Measurements from ENCODE around the gene NME7. TPM values are rescaled to one million over a fixed set of nuclear protein-coding genes. Genes with fewer than 3 reads are reported as not detected.
"Not testable (repeated sequence)": the region's sequence is repeated elsewhere in the genome, so short reads cannot be mapped to it uniquely, and the experiment has no call there.

The NME7 gene
- total RNA-seq, 2 experiments from 2014 or later: 21.8 to 29.1 TPM

DNA sequence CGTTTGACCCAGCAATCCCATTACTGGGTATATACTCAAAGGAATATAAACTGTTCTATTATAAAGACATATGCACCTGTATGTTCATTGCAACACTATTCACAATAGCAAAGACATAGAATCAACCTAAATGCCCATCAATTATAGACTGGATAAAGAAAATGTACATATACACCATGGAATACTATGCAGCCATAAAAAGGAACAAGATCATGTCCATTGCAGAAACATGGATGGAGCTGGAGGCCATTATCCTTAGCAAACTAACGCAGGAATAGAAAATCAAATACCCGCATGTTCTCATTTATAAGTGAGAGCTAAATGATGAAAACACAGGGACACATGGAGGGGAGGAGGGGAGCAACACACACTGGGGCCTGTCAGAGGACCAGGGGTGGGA, 188.2 kb downstream of the NME7 start:
- H3K9me3 Mint-ChIP-seq (ENCODE audit: low read depth); CTCF ChIA-PET; DNase-seq; H3K4me3 Mint-ChIP-seq; ATAC-seq; H3K36me3 Mint-ChIP-seq; H3K4me1 Mint-ChIP-seq; H3K27ac Mint-ChIP-seq; H3K27me3 Mint-ChIP-seq: not testable (repeated sequence)

DNA sequence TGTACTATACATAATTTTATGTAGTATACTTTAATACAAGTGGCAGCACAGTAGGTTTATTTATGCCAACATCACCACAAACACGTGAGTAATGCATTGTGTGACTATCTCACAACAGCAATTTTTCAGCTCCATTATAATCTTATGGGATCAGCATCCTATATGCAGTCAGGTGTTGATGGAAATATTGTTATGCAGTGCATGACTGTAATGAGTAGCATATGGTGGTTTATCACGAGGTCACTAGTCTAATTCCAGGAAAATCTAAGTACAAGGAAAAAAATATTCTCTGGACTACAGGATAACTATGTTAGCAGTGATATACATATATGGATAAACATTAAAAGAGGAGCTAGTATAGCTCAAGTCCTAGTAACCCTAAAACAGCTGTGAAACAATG, 192.1 kb downstream of the NME7 start:
- Mint-ChIP-seq H3K4me3 (no peak overlapping the region), H3K9me3 (ENCODE audit: low read depth) (no peaks in the 10 kb centered on the region), H3K36me3 (peaks cover 4% of the 10 kb centered on the region), H3K27me3 (no peaks in the 10 kb centered on the region), H3K27ac (no peak overlapping the region), H3K4me1 (no peaks in the 10 kb centered on the region)
- ATAC-seq (no peak), DNase-seq (no peak)
- CTCF ChIA-PET: no interaction called here

DNA sequence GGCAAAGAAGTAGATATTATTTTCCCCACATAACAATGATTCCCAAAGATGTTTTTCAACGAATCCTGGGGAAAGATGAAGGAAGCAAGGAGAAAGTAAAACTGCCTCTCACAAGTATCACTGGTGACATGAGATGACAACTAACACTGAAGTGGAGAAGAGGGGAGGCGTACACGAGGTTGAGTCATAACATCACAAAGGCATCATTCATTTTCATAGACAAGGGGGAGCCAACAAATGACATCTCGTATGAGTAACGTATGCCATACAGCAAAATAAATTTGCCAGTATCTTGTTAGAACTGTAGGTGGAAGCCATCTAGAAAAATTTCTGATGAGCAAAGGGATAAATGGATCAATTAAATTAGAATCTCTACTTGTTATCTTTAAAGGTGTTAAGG, 204.5 kb downstream of the NME7 start:
- no peak overlapping the region for H3K4me3 Mint-ChIP-seq

DNA sequence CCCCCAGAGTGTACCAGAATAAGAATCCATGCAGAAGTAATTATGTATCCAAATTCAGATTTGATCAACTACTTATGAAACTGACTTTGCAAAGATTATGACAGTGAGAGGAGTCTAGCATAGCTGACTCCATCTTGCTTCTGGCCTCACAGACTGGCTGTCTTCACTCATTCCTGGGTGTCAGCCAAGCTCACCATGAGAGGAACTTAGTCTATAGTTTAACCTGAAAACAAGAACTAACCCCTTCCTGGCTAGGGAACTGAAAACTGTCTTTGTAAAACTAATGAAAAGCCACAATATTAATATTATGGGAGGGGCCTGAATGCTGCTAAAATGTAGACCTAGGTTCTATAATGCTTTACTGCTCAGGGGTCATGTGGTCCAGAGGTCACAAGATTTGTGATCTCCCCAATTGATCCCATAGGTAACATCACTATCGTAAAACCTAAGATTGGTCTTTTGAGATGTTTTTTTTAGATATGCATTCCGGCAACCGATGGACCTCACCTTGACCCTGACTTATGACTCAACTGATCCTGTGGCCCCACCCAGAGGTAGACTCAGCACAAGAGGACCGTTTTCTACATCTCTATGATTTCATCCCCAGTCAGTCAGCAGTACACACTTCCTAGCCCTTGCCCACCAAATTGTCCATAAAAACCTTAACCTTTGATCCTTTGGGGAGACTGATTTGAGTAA, 206.0 kb downstream of the NME7 start:
- Mint-ChIP-seq H3K27me3 (no peaks in the 10 kb centered on the region), H3K4me3 (no peak overlapping the region), H3K27ac (no peak overlapping the region), H3K36me3 (no peaks in the 10 kb centered on the region), H3K4me1 (peaks cover 8% of the 10 kb centered on the region), H3K9me3 (ENCODE audit: low read depth) (no peaks in the 10 kb centered on the region)
- CTCF ChIA-PET: no interaction called here
- ATAC-seq: no peak
- DNase-seq: no peak

More for the DNA sequence above, 204.5 kb downstream of the NME7 start:
- H3K27me3 Mint-ChIP-seq: no peaks in the 10 kb centered on the region
- peaks cover 8% of the 10 kb centered on the region for H3K4me1 Mint-ChIP-seq
- H3K36me3 Mint-ChIP-seq: no peaks in the 10 kb centered on the region
- DNase-seq (peak; percentile 47), ATAC-seq (peak; percentile 89)
- CTCF ChIA-PET: no interaction called here
- H3K27ac Mint-ChIP-seq: no peak overlapping the region
- no peaks in the 10 kb centered on the region for H3K9me3 Mint-ChIP-seq (ENCODE audit: low read depth)

DNA sequence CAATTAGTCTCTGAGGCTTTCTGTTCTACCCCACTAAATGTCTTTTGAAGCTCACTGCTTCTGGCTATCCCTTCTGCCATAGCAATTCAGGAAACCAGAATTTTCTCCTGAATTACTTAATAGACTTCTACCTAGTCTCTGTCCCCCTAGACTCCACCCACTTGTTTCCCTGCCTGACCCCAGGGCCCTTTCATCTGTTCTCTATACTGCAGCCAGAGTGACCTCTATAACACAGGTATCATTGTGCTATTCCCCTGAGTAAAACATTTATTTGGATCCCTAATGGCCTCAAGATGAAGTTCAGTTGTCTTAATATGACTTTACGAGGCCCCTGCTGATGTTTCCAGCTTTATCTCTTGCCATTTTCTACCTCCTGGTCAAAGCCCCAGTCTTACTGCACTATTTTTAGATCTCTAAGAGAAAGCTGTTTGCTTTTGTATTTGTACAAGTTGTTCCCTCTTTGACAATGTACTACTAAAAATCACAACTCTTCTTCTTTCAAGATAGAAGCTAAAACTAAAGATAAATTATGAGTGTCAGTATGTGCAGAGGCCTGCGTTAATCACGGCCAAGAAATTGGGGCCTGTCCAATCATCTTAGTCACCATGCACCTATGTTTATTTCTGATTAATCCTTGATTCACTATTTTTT, 206.6 kb downstream of the NME7 start:
- ATAC-seq (no peak), DNase-seq (no peak)
- H3K9me3 Mint-ChIP-seq (ENCODE audit: low read depth): no peaks in the 10 kb centered on the region
- CTCF ChIA-PET: interaction anchor here (1.6 kb wide), 1 partner anchor 9 kb away, joined by 3 read pairs; no protein-coding TSS in a partner anchor
- H3K27me3 Mint-ChIP-seq: no peaks in the 10 kb centered on the region
- H3K27ac Mint-ChIP-seq: no peak overlapping the region
- no peaks in the 10 kb centered on the region for H3K36me3 Mint-ChIP-seq
- H3K4me1 Mint-ChIP-seq: peaks cover 8% of the 10 kb centered on the region
- no peak overlapping the region for H3K4me3 Mint-ChIP-seq

DNA sequence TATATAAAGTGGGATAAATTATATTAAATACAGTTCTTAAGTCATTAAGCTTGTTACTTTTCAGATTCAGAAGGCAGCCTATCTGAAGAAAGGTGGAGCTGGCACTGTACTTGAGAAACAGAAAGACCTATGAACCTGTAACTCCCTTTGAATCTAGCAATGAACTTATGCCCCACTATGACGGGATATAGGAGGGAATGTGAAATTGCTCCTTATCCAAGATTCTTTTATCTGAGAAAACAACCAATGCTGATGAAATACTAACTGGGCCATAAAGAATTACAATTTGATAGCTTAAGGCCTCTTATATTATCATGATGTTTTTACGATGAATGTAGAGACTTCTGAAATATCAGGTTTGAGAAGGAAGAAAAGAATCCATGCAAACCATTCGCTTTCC, 211.0 kb downstream of the NME7 start:
- no peaks in the 10 kb centered on the region for H3K9me3 Mint-ChIP-seq (ENCODE audit: low read depth)
- DNase-seq (no peak), ATAC-seq (no peak)
- no peak overlapping the region for H3K27ac Mint-ChIP-seq
- H3K4me3 Mint-ChIP-seq: no peak overlapping the region
- CTCF ChIA-PET: no interaction called here
- H3K36me3 Mint-ChIP-seq: peaks cover 2% of the 10 kb centered on the region
- H3K4me1 Mint-ChIP-seq: no peaks in the 10 kb centered on the region
- H3K27me3 Mint-ChIP-seq: no peaks in the 10 kb centered on the region

DNA sequence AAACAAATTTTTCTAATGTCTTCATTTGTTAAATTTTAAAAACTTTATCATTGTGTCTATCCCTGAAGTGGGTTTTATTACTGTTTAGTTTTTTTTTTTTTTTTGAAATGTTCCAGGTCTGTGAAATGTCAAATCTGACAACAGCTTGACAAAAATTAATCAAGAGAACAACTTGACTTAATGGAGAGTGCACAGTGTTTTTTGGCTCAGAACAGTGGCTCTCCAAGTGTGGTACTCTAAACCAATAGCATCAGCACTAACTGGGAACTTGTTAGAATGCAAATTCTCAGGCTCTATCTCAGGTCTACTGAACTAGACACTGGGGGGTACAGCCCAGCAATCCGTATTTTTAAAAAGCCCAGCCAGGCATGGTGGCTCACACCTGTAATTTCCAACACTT, 211.9 kb downstream of the NME7 start:
- no peaks in the 10 kb centered on the region for H3K4me1 Mint-ChIP-seq
- DNase-seq (no peak), ATAC-seq (no peak)
- peaks cover 2% of the 10 kb centered on the region for H3K36me3 Mint-ChIP-seq
- H3K9me3 Mint-ChIP-seq (ENCODE audit: low read depth): no peaks in the 10 kb centered on the region
- CTCF ChIA-PET: no interaction called here
- no peaks in the 10 kb centered on the region for H3K27me3 Mint-ChIP-seq
- H3K4me3 Mint-ChIP-seq: no peak overlapping the region
- no peak overlapping the region for H3K27ac Mint-ChIP-seq

DNA sequence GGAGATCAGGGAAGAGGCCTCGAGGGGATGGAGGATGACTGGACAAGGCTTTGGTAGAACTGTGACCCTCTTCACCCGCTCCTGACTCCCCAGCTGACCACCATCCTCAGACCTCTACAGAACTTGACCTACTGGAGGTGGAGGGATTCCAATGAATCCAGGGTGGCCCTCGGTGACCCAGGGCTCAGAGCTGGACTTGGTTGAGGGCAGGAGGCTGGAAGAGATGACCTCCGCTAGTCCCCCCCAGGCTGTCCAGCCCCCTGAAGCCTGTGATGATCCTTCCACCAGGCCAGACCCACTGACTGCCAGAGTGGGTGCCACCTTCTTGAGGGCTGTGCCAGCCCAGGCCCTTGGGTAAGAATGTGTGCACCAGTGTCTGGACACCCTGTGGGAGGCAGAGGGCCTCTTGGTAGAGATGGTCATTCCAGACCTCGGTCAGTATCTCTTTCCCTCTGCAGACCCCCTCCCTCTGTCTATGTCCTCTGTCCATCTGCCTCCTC, 216.2 kb downstream of the NME7 start:
- H3K9me3 Mint-ChIP-seq (ENCODE audit: low read depth): no peaks in the 10 kb centered on the region
- CTCF ChIA-PET: interaction anchor here (1.2 to 1.5 kb wide), 2 partner anchors 9 to 17 kb away, joined by 3 to 4 read pairs; no protein-coding TSS in a partner anchor
- no peak overlapping the region for H3K4me3 Mint-ChIP-seq
- H3K36me3 Mint-ChIP-seq: peaks cover 5% of the 10 kb centered on the region
- no peak overlapping the region for H3K27ac Mint-ChIP-seq
- ATAC-seq (no peak), DNase-seq (no peak)
- H3K27me3 Mint-ChIP-seq: no peaks in the 10 kb centered on the region
- H3K4me1 Mint-ChIP-seq: no peaks in the 10 kb centered on the region

DNA sequence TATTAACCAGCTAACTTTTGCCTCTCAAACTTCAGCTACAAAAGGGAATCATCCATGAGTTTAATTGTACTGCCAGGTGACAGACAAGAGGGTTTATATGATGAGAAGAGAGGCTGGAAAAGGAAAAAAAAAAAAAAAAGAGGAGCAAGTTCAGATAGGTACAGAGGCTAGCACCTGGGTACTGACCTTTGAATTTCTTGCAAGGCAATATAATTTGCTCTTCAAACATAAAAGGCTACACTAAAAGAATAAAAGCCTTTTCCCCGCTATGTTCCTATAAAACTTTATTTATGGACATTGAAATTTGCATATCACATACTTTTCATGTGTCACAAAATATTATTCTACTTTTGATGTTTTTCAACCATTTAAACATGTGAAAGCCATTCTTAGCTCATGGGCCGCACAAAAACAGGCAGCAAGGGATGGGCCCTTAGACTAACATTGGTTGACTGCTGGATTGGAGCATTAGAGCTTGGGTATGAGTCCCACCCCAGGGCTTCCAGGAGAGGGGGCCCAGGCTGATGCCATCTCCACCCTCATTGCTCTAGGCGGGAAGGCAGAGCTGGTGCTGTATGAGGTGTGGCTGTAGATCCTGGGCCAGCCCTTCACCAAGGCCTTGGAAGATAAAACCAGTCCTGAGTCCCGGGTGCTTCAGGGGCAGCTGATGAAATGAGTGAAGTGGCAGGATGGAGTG, 216.8 kb downstream of the NME7 start:
- peaks cover 5% of the 10 kb centered on the region for H3K36me3 Mint-ChIP-seq
- CTCF ChIA-PET: interaction anchor here (1.2 to 1.5 kb wide), 2 partner anchors 9 to 17 kb away, joined by 3 to 4 read pairs; no protein-coding TSS in a partner anchor
- H3K27ac Mint-ChIP-seq: no peak overlapping the region
- H3K4me3 Mint-ChIP-seq: no peak overlapping the region
- no peaks in the 10 kb centered on the region for H3K4me1 Mint-ChIP-seq
- no peaks in the 10 kb centered on the region for H3K9me3 Mint-ChIP-seq (ENCODE audit: low read depth)
- ATAC-seq: no peak
- H3K27me3 Mint-ChIP-seq: no peaks in the 10 kb centered on the region
- no peak for DNase-seq

DNA sequence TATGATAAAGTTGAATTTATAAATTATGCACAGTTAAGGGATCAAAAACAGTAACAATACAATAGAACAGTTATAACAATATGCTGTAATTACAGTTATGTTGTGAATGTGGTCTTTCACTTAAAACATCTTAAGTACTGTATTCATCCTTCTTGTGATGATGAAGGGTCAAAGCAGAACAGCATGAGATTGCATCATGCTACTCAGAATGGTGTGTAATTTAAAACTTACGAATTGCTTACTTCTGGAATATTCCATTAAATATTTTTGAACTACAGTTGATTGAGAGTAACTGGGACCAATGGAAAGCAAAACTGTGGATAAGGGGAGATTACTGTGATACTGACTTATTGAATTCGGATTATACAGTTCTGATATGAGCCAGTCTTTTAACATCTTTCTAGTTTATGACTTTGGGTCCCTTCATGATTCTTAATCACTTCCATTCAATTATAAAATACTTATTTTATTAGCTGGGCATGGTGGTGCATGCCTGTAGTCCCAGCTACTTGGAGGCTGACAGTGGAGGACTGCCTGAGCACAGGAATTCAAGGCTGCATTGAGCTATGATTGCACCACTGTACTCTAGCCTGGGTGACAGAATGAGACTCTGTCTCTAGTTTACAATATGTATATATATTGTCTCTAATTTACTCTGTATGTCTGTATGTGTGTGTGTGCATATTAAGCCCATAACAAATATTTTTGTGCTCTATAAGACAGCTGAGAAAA, 217.9 kb downstream of the NME7 start:
- peaks cover 5% of the 10 kb centered on the region for H3K36me3 Mint-ChIP-seq
- no peak for DNase-seq
- H3K4me3 Mint-ChIP-seq: no peak overlapping the region
- H3K9me3 Mint-ChIP-seq (ENCODE audit: low read depth): no peaks in the 10 kb centered on the region
- no peaks in the 10 kb centered on the region for H3K4me1 Mint-ChIP-seq
- ATAC-seq: no peak
- H3K27me3 Mint-ChIP-seq: no peaks in the 10 kb centered on the region
- CTCF ChIA-PET: interaction anchor here (1.2 kb wide), 1 partner anchor 19 kb away, joined by 4 read pairs; no protein-coding TSS in a partner anchor
- no peak overlapping the region for H3K27ac Mint-ChIP-seq

DNA sequence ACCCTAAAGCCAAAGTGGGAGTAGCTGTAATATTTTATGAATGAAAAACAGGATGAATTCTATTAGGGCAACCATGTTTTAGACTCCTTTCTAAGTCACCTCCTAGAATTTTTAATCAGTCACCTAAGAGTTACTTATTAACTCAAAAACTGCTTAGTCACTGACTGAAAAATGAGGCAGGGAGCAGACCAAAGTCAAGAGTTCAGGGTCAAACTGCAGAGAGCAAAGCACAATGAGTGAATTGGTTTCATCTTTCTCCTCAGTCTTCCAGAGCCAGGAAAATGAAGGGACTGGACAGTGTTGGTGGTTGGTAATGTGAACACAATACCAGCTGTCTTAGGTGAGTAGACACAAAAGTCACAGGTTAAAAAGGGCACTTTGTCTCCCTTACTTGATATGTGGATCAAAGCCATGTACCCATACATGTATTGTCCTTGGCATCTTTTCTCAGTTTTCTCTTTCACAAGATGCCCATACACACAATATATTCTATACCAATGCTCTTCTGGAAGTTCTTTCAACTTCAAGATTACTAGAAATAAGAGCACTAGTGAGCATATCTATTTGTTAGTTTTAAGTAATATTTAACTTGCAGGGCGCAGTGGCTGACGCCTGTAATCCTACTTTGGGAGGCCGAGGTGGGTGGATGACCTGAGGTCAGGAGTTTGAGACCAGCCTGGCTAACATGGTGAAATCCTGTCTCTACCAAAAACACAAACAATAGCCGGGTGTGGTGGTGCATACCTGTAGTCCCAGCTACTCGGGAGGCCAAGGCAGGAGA, 218.9 kb downstream of the NME7 start:
- ATAC-seq (no peak), DNase-seq (no peak)
- H3K36me3 Mint-ChIP-seq: peaks cover 5% of the 10 kb centered on the region
- no peaks in the 10 kb centered on the region for H3K9me3 Mint-ChIP-seq (ENCODE audit: low read depth)
- H3K4me3 Mint-ChIP-seq: no peak overlapping the region
- H3K27me3 Mint-ChIP-seq: no peaks in the 10 kb centered on the region
- CTCF ChIA-PET: no interaction called here
- no peaks in the 10 kb centered on the region for H3K4me1 Mint-ChIP-seq
- no peak overlapping the region for H3K27ac Mint-ChIP-seq

DNA sequence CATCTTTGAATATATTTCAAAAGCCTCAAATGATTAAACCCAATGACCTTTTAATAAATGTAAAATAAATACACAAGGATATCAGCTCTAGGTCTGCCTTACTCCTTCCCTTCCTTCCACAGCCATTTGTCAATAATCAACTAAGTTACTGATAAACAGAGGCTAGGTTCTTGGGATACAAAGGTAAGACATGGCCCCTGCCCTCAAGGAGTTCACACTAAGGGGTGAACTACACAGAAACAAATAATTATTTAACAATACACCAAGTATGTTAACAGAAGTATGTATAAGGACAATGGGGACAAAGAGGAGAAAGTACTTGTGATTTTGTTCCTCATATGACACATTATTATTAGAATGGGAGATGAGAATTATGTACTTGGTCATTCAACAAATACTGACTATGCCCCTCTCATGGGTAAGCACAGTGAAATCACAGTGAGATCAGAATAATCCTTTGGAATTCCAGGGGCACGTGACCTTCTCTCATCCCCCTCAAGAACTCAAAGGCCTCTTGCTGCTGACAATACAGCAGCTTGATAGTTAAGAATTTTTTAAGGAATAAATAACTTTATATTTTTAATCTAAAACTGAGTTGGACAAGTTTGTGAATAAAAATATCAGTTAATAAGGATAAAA, 220.9 kb downstream of the NME7 start:
- CTCF ChIA-PET: no interaction called here
- H3K9me3 Mint-ChIP-seq (ENCODE audit: low read depth): no peaks in the 10 kb centered on the region

More for the DNA sequence above, 220.9 kb downstream of the NME7 start:
- DNase-seq (no peak), ATAC-seq (no peak)
- Mint-ChIP-seq H3K4me1 (no peaks in the 10 kb centered on the region), H3K27ac (no peak overlapping the region), H3K36me3 (peaks cover 3% of the 10 kb centered on the region), H3K27me3 (no peaks in the 10 kb centered on the region), H3K4me3 (no peak overlapping the region)

Data from activated CD8-positive, alpha-beta memory T cell treated with anti-CD3 and anti-CD28 coated beads, Interleukin-2, amount 10 ng/mL, durations not matched to agents 7 days and 5 days (primary cell).